ENCODE results near the gene NTRK3.

Gene NTRK3

GRCh38 chr15:88161636-88162035, 94.9 kb downstream of the NTRK3 start:
- no peak for DNase-seq (ENCODE audit: low read depth)
- TF ChIP-seq CTCF (conservative IDR thresholded peaks at IDR 0.05; ENCODE audit: control insufficient read depth, insufficient read depth, low read depth, low read length), result no peak
- H3K4me3 ChIP-seq (ENCODE audit: control insufficient read depth, low read depth, low read length), result no peak overlapping the region

- H3K4me3 ChIP-seq (ENCODE audit: control insufficient read depth, low read depth, low read length), result no peak overlapping the region
- no peak for DNase-seq (ENCODE audit: low read depth)
These were observed 101.2 kb downstream of the NTRK3 start for GRCh38 chr15:88155310-88155709.

GRCh38 chr15:88152672-88153071, 103.9 kb downstream of the NTRK3 start:
- no peak for TF ChIP-seq CTCF (conservative IDR thresholded peaks at IDR 0.05; ENCODE audit: control insufficient read depth, insufficient read depth, low read depth, low read length)
- no peak overlapping the region for H3K4me3 ChIP-seq (ENCODE audit: control insufficient read depth, low read depth, low read length)
- no peak for DNase-seq (ENCODE audit: low read depth)

More at GRCh38 chr15:88155310-88155709, 101.2 kb downstream of the NTRK3 start:
- no peak for TF ChIP-seq CTCF (conservative IDR thresholded peaks at IDR 0.05; ENCODE audit: control insufficient read depth, insufficient read depth, low read depth, low read length)

GRCh38 chr15:88147760-88148159, 108.8 kb downstream of the NTRK3 start:
- no peak for TF ChIP-seq CTCF (conservative IDR thresholded peaks at IDR 0.05; ENCODE audit: control insufficient read depth, insufficient read depth, low read depth, low read length)
- H3K4me3 ChIP-seq (ENCODE audit: control insufficient read depth, low read depth, low read length), result no peak overlapping the region
- DNase-seq (ENCODE audit: low read depth), result no peak

- no peak for TF ChIP-seq CTCF (conservative IDR thresholded peaks at IDR 0.05; ENCODE audit: control insufficient read depth, insufficient read depth, low read depth, low read length)
- no peak overlapping the region for H3K4me3 ChIP-seq (ENCODE audit: control insufficient read depth, low read depth, low read length)
- DNase-seq (ENCODE audit: low read depth), result no peak
These were observed 111.5 kb downstream of the NTRK3 start for GRCh38 chr15:88144921-88145653.

GRCh38 chr15:88142121-88142520, 114.4 kb downstream of the NTRK3 start:
- TF ChIP-seq CTCF (conservative IDR thresholded peaks at IDR 0.05; ENCODE audit: control insufficient read depth, insufficient read depth, low read depth, low read length), result no peak
- no peak for DNase-seq (ENCODE audit: low read depth)
- no peak overlapping the region for H3K4me3 ChIP-seq (ENCODE audit: control insufficient read depth, low read depth, low read length)

Data from fibroblast of mammary gland (primary cell).